ENCODE measurements around the gene AQP5.
A peak's percentile ranks its signal among the peaks of the same experiment; 100 is the strongest.

The AQP5 gene

DNA sequence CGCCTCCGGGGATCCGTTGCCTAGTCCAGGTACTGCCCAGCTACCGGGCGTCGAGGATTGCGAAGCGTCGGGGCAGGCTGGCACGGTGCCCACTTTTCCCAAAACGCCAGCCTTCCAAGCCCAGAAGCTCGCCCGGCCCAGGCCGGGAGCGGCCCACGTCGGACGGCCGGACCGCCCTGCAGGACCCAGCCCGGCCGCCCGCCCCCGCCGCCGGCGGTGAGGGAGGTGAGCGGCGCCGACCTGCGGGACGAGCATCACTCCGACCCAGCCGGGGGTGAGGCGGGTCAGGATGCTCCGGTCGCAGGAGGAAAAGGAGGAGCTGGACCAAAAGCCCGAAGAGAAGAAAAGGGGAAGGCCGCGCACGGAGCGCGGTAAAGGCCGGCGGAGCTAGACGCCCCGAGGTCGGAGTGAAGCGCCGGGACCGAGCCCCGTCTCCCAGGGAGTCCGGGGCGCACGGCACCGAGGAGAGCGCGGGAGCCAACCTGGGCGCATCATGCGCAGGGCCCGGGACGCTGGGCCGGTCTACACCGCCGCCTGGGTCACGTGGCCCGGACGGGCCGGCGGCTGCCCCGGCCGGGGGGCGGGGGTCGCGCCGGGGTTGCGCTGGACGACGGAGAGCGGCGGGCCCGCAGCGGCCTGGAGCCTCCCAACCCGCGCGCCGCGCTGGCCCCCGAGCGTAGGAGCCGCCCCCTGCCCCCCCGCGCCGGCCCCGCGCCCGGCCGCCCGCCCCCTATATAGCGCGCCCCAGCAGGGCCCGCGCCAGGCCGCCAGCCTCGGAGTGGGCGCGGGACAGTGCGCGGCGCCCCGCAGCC lies at the start of gene AQP5:
Gene AQP5 (plus strand): TSS at position 762 of the 812 bp plus-strand sequence. CDS start 146 bp downstream, outside the sequence.
- DNase-seq (ENCODE audit: low spot score): no peak

DNA sequence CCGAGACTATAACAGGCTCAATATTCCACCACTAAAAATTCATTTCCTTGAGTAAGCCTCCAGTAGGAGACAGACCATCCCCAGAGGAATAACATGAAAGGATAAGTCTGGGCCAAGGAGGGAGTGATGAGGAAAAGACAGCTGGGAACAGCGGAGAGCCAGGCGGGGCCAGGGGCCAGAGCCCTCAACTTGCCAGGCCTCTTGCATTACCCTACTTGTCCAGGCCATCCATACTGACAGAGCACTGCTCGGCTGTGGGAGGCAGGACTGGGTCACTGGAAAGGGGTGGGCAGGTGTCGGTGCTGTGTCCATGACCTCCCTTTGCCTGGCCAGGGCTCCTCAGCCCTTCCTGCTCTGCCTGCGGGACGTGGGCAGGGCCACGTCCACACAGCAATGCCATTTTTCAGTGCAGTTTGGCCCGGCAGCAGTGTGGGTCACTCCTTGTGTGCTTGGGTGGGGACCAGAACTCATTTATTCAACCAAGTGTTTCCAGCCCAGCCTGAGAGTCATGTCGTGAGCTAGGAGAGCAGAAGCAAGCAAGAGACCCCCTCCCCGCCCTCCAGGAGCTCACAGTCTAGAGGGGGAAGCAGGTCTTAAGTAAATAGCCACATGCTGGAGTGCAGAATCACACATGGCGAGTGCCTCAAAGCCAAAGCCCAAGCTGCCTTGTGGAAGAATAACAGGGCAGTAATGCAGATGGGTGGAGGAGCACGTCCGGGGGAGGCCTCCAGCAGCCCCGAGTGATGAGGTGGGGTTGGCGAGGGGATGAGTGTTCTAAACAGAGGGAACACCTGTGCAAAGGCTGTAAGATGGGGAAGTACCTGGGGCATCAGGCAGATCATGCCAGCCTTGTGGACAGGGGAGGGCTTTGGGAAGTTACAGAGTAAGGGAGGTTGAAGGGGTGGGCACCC lies 49.1 kb upstream of the AQP5 start:
- DNase-seq (ENCODE audit: low spot score): no peak

DNA sequence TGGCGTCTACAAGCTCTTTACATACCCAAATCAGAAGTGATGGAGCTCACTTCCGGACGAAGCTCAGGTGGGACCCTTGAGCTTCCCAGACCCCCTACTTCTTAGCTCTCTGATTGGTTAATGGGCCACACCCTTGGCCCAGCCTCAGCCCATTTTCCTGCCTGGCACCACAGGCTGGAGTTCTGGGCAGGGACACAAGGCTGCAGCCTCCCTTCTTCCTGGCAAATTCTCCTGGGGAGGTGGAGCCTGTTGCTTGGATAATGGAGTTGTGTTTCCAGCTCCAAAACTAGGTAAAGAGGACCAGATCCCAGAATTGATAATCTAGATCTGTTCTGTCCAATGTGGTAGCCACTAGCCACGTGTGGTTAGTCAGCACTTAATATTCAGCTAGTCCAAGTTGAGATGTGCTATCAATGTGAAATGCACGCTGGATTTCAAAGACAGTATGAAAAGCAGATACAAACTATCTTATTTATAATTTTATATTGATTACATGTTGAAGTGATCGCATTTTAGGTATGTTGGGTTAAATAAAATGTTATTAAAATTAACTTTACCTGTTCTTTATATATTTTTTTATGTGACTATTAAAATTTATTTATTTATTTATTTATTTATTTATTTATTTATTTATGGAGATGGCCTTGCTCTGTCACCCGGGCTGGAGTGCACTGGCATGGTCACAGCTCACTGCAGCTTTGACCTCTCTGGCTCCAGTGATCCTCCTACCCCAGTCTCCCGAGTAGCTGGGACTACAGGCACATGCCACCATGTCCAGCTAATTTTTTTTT lies 45.3 kb upstream of the AQP5 start:
- DNase-seq (ENCODE audit: low spot score): no peak

DNA sequence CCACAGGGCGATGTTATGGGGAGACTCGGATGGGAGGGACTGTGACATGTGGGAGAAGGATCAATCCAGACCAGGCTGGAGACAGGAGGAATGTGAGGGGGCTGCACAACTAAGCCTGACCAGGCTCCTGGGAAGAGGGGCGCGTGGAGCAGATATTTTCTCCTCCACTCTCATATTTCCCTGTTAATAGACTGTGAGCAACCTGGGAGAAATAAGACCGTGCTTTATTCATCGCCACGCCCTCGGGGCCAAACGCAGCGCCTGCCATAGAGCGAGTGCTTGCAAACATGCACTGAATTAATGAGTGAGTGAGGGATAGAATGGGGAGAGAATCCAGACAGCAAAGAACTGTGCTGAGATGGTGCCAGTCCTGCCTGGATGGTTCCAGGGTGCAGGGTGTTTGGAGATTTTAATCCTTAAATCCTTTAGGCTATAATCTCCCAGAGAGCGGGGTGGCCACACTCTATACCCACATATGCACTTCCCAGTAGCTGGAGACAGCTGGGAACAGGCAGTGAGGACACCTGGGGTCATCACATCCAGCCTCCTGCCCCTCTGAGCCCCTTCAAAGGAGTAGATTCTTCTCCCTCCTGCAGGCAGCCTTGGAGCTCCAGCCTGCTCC lies 44.4 kb upstream of the AQP5 start:
- DNase-seq (ENCODE audit: low spot score): no peak

DNA sequence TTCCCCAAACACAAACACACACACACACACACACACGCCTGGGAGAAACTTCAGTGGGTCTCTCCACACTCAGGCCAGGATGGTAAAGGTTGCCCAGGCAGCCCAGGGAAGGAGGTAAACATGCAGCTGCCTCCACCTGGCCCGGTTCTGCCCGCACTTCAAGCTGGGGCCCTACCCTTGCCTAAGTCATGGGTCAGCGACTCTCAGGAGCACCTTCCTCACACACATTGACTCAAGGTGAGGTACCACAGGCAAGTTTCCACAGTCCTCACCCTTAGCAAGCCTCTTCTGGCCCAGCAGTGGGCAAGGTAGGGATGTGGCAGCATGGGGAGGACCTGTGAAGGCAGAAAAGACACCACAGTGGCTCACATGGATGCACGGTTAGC lies 43.9 kb upstream of the AQP5 start:
- DNase-seq (ENCODE audit: low spot score): no peak

DNA sequence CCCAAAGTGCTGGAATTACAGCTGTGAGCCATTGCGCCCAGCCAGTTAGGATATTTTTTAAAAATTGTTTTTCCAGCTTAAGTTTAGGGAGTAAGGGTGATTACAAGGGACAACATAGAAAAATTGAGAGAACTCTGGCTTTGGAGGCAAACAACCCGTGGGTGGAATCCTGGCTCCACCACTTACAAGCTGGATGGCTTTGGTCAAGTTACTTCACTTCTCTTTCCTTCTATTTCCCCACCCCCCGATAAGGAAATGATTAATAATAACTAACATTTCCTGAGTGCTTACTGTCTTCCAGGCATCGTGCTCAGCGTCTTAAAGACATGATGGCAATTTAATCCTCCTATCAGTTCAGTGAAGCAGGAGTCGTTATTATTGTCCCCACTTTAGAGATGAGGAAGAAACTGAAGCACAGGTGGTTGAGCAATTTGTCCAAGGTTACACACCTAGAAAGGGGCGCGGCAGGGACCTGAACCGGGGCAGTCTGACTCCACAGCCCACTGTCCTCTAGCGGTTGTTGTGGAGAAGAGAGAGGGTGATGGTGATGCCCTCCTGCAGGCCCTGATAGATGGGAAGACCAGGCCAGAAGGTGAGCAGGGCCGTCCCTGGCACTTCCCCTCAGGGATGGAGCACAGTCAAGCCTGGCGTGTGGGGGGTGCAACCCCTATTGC lies 41.3 kb upstream of the AQP5 start:
- DNase-seq (ENCODE audit: low spot score): peak; percentile 69

DNA sequence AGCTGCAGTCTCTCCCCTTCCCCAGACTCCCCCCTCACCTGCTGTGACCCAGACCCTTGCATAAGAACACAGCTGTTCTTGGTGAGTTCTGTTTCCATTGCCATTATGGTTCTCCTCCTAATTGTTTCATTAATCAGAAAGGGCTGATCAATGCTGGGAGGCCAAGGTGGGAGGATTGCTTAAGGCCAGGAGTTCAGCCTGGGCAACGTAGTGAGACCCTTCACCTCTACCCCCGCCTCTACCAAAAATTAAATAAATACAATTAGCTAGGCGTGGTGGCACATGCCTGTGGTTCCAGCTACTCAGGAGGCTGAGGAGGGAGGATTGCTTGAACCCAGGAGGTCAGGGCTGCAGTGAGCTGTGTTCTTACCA lies 40.8 kb upstream of the AQP5 start:
- no peak for DNase-seq (ENCODE audit: low spot score)

DNA sequence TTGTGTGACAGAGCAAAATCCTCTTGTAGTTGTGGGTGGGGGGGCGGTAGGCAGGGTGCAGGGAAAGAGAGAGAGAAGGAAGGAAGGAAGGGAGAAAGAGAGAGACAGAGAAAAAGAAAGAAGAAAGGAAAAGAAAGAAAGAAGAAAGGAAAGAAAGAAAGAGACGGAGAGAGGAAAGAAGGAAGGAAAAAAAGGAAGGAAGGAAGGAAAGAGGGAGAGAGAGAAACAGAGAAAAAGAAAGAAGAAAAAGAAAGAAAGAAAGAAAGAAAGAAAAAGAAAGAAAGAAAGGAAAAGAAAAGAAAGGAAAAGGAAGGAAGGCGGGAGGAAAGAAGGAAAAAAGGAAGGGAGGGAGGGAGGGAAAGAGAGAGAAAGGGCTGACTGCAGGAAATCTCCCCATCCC lies 40.4 kb upstream of the AQP5 start:
- DNase-seq (ENCODE audit: low spot score): no peak

DNA sequence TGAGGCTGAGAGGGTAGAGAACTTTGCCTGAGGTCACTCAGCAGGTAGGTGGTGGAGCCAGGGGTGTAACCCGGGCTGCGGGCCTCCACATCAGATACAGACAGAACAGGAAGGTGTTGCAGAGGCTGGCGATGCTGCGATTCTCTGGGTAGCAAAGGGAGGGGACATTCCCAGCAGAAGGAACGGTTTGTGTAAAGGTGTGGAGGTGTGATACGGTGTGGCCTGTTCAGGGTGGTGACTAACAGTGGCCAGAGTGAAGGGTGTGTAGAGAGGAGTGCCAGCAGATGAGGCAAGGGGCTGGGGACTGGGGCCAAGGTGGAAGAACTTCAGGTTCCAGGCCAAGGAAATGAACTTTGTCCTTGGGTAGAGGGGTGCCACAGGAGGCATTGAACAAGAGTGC lies 39.7 kb upstream of the AQP5 start:
- no peak for DNase-seq (ENCODE audit: low spot score)

DNA sequence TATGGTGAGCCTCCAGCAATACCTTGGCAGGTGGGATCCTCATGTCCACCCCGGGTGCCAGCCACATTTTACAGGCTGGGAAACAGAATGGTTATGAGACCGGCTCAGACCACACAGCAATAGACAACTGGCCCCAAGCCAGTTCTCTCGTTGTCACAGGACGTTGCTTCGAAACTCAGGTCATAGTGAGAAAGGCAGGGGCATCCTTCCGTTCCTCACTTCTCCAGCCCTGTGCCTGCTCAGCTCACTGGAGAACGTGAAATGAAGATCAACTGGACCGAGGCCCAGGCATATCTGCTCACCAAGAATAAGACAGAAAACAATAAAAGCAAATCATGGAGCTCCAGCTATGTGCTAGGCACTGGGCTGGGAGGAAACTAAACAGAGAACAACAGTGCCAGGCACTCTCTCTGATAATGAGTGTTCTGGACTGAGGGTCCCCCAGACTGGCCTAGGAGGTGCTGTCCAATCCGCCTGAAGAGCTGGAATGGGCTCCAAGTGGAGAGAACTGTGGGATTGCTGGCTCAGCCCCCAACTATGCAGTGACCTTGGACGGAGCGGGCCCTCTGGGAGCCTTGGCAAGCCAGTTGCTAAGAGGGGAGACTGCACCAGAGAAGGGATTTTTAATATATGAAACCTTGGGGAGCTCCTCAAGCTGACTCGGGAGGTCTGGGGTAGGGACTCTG lies 39.2 kb upstream of the AQP5 start:
- no peak for DNase-seq (ENCODE audit: low spot score)

DNA sequence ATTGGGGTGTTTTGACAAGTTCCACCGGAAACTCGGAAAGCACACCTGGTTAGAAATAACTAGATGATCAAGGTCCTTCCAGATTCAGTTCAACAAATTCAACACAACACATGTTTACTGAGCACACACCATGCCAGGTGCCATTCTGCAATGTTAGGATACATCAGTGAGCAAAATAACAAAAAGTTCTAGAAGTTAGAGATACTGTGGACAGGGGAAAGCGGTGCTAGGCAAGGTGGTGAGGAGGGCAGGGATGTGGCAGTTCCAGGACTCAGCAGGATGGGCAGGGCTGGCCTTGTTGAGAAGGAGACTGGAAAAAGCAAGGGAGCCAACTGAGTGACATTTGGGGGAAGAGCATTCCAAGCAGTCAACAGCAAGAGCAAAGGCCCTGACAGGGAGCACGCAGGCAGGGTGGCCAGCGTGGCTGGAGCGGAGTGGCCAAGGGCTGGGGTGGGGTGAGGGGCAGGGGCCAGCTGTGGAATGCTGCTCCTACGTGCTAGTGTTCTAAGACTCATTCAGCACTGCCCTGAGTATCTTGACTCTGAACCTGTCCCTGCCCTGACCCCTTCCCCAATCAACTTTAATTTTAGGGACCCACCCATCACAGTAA lies 38.5 kb upstream of the AQP5 start:
- no peak for DNase-seq (ENCODE audit: low spot score)

DNA sequence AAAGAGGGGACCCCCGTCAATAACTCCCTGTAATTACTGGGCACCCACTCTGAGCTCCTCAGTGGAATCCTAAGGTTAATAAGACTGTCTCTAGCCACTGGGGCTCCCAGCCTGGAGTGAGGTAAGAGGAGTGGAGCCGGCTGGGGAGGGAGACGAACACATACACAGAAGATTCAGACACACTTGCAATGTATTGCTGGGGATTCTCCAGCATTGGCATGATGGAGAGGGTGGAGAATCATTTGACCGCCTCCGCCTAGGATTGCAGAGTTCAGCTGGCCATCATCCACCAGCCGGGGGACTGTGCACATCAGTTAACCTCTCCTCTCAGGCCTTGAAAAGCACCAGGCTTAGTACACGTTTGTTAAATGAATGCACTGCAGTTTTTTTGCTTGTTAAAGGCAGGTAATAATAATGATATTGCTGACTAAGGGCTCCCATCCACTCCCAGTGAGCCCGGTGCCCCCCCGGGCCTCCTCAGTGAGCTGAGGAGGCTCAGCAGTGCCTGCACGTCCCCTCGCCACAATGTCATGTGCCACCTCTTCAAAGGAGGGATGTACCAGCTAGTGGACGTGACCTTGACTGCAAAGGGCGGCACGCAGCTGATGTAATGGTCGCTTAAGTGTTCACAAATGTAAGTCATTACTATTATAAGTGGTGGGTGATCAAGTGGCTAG lies 37.7 kb upstream of the AQP5 start:
- no peak for DNase-seq (ENCODE audit: low spot score)

DNA sequence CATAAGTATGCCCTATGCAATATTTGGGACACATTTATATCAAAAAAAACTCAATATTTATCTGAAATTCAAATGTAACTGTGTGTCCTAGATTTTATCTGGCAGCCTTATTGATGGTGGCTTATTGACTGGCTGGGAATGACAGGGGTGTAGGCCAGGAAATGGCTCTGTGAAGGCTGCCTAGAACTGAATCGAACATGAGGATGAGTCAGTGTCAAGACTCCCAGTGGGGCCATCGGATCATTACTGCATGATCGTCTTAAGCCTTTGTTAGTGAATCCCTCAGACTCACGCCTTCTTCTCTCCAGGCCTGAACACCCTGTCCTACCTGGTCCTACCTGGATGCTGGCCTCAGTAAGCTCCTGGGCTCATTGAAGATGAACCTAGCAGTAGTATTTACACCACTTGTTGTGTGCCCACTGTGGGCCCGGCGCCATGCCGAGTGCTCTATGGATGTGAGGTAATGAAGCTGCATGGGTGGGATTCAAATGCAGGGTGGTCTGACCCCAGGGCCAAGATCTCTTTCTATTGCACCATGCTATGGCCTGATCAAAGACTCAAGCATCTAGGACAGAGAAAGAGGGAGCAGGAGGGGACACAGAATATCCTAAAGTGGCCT lies 36.9 kb upstream of the AQP5 start:
- no peak for DNase-seq (ENCODE audit: low spot score)

DNA sequence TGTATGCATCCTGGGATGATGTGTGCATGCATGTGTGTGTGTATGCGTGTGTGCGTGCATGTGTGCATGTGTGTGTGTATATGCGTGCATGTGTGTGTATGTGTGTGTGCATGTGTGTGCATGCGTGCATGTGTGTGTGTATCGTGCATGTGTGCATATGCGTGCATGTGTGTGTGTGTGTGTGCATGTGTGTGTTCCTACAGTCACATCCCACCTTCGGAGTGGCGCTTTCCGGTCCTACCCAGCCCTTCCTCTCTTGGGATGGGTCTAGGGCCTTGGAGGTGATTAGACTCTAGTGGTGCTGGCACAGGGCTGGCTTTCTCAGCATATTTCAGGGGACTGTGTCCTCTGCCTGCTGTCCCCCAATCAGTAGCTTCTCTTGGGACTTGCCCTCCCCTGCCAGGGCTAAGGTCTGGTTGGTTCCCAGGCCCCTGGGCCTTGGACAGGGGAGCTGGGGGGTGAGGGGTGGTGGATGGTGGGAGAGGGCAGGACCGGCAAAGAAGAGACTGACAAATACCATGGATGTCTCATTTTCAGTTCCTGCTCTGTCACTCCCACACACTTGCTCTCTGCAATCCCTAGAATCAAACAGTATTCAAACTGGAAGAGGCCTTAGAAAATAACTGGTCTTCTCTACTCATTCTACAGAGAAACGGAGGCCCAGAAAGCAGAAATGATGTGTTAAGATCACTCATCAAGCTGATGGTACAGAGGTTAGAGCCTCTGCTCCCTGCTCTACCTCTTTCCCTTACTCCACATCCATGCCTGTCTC lies 36.1 kb upstream of the AQP5 start:
- DNase-seq (ENCODE audit: low spot score): no peak

DNA sequence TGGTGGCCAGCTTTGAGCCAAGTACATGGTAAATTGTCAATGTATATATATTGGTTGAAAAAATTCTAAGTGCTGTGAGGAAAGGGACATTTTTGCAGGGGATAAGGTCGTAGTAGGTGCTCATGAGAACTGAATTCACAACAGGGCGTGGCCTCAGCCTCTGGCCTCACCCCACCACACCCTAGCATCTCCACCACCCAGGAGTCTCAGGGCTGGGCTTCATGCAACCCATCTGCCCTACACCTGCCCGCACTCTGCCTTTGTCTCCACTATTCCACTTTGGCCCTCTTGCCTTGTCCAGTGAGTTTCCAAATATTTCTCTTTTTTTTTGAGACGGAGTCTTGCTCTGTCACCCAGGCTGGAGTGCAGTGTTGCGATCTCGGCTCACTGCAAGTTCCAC lies 33.2 kb upstream of the AQP5 start:
- DNase-seq (ENCODE audit: low spot score): no peak

DNA sequence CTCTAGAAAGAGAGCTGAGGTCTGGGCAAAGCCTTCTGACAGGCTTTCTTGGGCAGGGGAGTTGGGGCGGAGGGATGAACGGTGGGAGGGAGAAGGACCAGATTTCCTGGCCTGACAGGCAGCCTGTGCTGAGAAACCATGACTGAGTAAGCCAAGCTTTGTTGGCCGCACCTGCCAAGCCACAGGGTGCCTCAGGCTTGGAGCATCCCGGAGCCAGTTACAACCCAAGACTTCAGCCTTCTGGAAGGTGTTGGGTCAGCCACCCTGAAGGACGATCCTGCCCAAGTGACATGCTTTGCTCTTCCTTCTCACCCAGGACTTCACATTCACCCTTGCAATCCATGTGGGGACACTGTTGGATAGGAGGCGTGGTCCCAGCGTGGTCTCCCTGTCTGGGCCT lies 32.1 kb upstream of the AQP5 start:
- no peak for DNase-seq (ENCODE audit: low spot score)

DNA sequence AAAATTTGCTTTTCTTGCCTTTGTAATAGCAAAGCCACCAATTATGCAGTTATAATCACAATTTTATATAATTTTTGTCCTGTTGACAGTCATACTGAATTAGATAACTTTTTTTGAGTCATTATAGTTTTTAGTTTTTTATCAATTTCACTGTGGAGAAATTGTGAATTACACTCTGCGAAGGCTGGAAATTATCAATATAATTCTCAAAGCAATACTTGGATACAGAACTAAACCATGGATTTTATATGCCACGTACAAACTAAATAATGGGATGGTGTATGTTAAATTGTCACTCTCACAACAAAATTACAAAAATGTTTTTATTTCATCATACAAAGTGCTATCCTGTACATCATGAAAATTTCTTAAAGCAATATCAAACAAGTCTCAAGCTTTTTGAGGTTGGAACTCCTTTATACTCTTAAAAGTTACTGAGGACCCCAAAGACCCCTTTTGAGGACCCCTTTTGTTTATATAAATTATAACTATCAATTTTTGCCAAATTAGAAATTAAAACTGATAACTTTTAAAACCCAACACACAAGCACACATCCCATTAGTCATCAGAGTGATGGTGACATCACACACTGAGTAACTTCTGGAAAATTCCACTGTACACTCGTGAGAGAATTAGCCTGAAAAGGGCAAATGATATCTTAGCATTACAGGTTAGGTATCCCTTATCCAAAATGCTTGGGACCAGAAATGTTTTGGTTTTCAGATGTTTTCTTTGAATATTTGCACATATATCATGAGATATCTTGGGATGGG lies 31.0 kb upstream of the AQP5 start:
- DNase-seq (ENCODE audit: low spot score): peak; percentile 37

DNA sequence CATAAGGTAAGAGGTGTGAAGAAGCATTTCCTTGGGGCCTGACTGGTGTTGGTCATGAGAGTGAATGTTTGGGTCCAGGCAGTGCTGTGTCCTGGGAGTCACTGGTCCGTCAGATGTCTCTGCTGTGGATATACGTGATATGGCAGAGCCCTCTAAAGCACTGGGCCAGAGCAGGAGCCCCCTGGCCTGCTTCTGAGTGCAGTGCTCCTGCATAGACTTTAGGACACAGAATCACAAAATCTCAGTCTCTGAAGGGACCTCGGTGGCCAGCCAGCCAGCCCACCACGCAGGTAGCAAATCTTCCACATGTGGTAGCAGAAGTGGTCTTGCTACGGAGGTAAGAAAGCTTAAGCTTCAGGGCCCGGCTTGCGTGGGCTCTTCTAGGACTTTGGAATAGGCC lies 29.6 kb upstream of the AQP5 start:
- no peak for DNase-seq (ENCODE audit: low spot score)

All from kidney capillary endothelial cell (primary cell).